Transverse colon (tissue), 4 donors: Measurements from ENCODE around the gene WNT7A.

Source experiments
- EP300 ChIP-seq: sonication (generic); formaldehyde crosslinking; IDR thresholded peaks from one replicate; pipeline ENCODE4 v1.6.1; 2017; ENCODE audit warnings: antibody characterized with exemption, low read depth
- POLR2A ChIP-seq: fragments of 450-650 bp; IDR thresholded peaks from one replicate; pipeline ENCODE4 v1.6.1; 2016; ENCODE audit warnings: antibody characterized with exemption, mild to moderate bottlenecking, moderate library complexity
- POLR2AphosphoS5 ChIP-seq, 3 donors: sonication (generic); formaldehyde crosslinking; IDR thresholded peaks; one replicate each; pipeline ENCODE4 v1.6.1; 2016; ENCODE audit warnings: antibody characterized with exemption in 3 of 3
- TF ChIP-seq, protein P1 (sequence below), 5 experiments: fragments of 200-600 bp in 3 of 5; fragments of 450-650 bp in 2 of 5; sonication (generic) in 3 of 5; IDR thresholded peaks; 1 replicate in 2 of 5; 2 replicates in 3 of 5; pipeline ENCODE4 v1.5.1; 2016 to 2017; ENCODE audit warnings: antibody characterized with exemption in 5 of 5, inconsistent platforms in 3 of 5, mild to moderate bottlenecking in 2 of 5, moderate library complexity in 1 of 5

- TF ChIP-seq POLR2A: no peak
- TF ChIP-seq, protein P1, sequence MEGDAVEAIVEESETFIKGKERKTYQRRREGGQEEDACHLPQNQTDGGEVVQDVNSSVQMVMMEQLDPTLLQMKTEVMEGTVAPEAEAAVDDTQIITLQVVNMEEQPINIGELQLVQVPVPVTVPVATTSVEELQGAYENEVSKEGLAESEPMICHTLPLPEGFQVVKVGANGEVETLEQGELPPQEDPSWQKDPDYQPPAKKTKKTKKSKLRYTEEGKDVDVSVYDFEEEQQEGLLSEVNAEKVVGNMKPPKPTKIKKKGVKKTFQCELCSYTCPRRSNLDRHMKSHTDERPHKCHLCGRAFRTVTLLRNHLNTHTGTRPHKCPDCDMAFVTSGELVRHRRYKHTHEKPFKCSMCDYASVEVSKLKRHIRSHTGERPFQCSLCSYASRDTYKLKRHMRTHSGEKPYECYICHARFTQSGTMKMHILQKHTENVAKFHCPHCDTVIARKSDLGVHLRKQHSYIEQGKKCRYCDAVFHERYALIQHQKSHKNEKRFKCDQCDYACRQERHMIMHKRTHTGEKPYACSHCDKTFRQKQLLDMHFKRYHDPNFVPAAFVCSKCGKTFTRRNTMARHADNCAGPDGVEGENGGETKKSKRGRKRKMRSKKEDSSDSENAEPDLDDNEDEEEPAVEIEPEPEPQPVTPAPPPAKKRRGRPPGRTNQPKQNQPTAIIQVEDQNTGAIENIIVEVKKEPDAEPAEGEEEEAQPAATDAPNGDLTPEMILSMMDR (IDR thresholded peaks at IDR 0.05): no peak
- no peak for TF ChIP-seq EP300
- TF ChIP-seq POLR2AphosphoS5 (IDR thresholded peaks at IDR 0.05): no peak
These were observed 47.7 kb downstream of the WNT7A start for GRCh38 chr3:13832130-13832529.
